T-helper 2 cell treated with Interferon-gamma antibody and Interleukin-4, amounts not matched to agents 5 μg/mL and 100 μg/mL, for 36 hours (primary cell): ENCODE measurements around the gene SLC26A6.
A peak's percentile ranks its signal among the peaks of the same experiment; 100 is the strongest.

Experiments used
- DNase-seq: peaks from one replicate; pipeline ENCODE4 v3.0.0; 2021; ENCODE audit warnings: low spot score
- H3K27ac Mint-ChIP-seq: one replicate; pipeline ENCODE4 v1.8.0; 2021; ENCODE audit warnings: mild to moderate bottlenecking, mixed read lengths
- H3K27me3 Mint-ChIP-seq: one replicate; pipeline ENCODE4 v1.8.0; 2021; ENCODE audit warnings: low read depth, mixed read lengths
- H3K36me3 Mint-ChIP-seq: one replicate; pipeline ENCODE4 v1.8.0; 2021; ENCODE audit warnings: low read depth, mixed read lengths
- H3K4me1 Mint-ChIP-seq: one replicate; pipeline ENCODE4 v1.8.0; 2021; ENCODE audit warnings: low read depth, mixed read lengths
- H3K4me3 Mint-ChIP-seq: one replicate; pipeline ENCODE4 v1.8.0; 2022; ENCODE audit warnings: mild to moderate bottlenecking, moderate library complexity, mixed read lengths
- H3K9me3 Mint-ChIP-seq: one replicate; pipeline ENCODE4 v1.8.0; 2021; ENCODE audit warnings: mixed read lengths

Gene SLC26A6

DNA sequence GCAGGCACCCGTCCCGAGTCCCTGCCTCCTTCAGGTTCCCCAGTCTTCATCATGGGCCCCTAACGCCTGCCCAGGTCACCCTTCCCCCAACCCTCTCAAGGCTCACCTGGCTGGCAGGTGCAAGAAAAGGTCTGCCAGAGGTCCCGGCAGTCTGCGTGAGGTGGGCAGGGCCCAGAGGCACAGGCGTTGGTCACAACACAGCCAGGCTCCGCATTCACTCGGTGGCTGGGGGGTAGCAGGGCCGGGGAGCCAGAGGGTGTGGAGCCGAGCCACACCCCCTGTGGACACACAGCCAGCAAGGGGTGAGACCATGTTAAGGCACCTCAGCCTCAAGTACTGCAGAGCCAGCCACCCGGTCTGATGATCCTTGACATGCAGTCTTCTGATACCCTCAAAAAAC is 16.5 kb upstream of the SLC26A6 start:
- Mint-ChIP-seq H3K4me1 (peaks cover 10% of the 10 kb centered on the region), H3K27ac (no peak overlapping the region), H3K9me3 (no peaks in the 10 kb centered on the region), H3K36me3 (peaks cover 6% of the 10 kb centered on the region), H3K27me3 (no peaks in the 10 kb centered on the region), H3K4me3 (no peak overlapping the region)
- DNase-seq = no peak

GRCh38 chr3:48650723-48651122 is 15.5 kb upstream of the SLC26A6 start:
- Mint-ChIP-seq H3K27ac (no peak overlapping the region), H3K4me1 (peaks cover 8% of the 10 kb centered on the region), H3K4me3 (no peak overlapping the region), H3K27me3 (no peaks in the 10 kb centered on the region), H3K9me3 (no peaks in the 10 kb centered on the region), H3K36me3 (peaks cover 6% of the 10 kb centered on the region)
- no peak for DNase-seq

DNA sequence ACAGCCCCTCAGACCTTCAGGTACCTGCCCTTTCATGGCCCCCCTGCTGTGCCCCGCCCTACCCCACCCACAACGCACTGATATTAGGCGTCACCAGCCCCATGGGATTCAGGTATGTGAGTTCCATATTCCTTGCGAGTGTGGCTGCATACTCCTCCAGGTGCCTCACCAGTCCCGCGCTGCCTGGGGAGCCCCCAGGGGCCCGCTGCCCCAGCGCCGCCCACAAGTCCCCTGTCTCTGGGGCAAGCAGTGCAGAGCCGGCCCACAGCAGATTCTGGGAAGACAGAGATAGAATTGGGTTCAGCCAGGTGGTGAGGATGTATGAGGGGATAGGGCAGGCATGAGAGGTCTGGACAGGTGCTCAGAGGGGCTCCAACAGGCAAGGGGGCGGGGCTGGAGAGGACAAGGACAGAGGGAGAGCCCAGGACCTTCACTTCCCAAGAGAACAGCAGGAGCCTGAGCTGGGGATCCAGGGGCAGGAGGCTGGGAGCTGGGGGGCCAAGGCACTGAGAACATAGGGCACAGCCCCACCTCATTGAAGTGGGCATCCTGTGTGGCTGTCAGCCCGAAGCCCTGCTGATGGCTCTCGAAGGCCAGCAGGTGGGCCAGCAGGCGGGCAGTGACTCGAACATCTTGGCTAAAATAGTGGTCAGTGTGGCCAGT is 13.1 kb upstream of the SLC26A6 start:
- DNase-seq = no peak
- Mint-ChIP-seq H3K4me1 (no peaks in the 10 kb centered on the region), H3K36me3 (no peaks in the 10 kb centered on the region), H3K4me3 (no peak overlapping the region), H3K27ac (no peak overlapping the region), H3K9me3 (no peaks in the 10 kb centered on the region), H3K27me3 (no peaks in the 10 kb centered on the region)

- Mint-ChIP-seq H3K4me1 (no peaks in the 10 kb centered on the region), H3K27me3 (no peaks in the 10 kb centered on the region), H3K27ac (no peak overlapping the region), H3K36me3 (no peaks in the 10 kb centered on the region), H3K9me3 (no peaks in the 10 kb centered on the region), H3K4me3 (no peak overlapping the region)
- DNase-seq = no peak
Observed at GRCh38 chr3:48647714-48648113, 12.5 kb upstream of the SLC26A6 start.

- Mint-ChIP-seq H3K36me3 (no peaks in the 10 kb centered on the region), H3K4me1 (no peaks in the 10 kb centered on the region), H3K9me3 (no peaks in the 10 kb centered on the region), H3K4me3 (no peak overlapping the region), H3K27me3 (no peaks in the 10 kb centered on the region), H3K27ac (no peak overlapping the region)
- no peak for DNase-seq
Observed at GRCh38 chr3:48644898-48645760, 9.9 kb upstream of the SLC26A6 start.

- H3K27me3 Mint-ChIP-seq = no peaks in the 10 kb centered on the region
- H3K4me3 Mint-ChIP-seq = no peak overlapping the region
- H3K4me1 Mint-ChIP-seq = no peaks in the 10 kb centered on the region
- H3K9me3 Mint-ChIP-seq = no peaks in the 10 kb centered on the region
- no peaks in the 10 kb centered on the region for H3K36me3 Mint-ChIP-seq
- H3K27ac Mint-ChIP-seq = no peak overlapping the region
- DNase-seq = no peak
Observed at GRCh38 chr3:48642605-48643004, 7.3 kb upstream of the SLC26A6 start.

- no peak overlapping the region for H3K4me3 Mint-ChIP-seq
- H3K4me1 Mint-ChIP-seq = no peaks in the 10 kb centered on the region
- no peaks in the 10 kb centered on the region for H3K27me3 Mint-ChIP-seq
Observed at GRCh38 chr3:48641396-48641795, 6.1 kb upstream of the SLC26A6 start.

DNA sequence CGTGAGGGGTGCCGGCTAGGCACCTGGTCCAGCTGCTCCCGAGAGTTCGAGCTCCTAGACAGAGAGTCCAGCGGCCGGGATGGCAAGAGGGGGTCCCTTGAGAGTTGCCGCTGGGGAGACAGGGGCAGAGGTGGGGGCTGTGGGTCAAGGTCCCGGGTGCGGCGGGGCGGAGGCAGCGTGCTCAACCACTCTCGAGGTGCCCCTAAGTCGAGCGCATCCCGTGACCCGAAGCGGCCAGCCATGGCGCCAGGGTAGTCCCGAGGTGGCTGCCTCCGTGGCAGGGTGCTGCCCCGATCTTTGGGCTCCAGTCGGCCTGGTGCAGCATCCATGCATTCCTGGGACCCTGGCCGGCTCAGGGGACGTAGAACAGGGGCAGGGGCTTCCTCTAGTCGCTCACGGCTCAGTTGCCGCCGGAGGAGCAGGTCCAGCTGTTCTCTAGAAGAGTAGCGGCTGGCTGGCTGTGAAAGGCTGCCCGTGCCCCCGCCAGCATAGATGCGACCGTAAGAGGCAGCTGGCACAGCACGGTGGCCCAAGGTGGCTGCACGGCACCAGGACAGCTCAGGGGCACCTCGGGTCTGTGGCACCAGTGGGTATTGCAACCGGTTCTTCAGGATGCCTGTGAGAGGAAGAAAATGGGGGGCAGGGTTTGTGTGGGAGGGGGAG is 4.8 kb upstream of the SLC26A6 start:
- H3K4me3 Mint-ChIP-seq = no peak overlapping the region
- H3K36me3 Mint-ChIP-seq = no peaks in the 10 kb centered on the region
- H3K4me1 Mint-ChIP-seq = peaks cover 6% of the 10 kb centered on the region
- no peak for DNase-seq
- no peak overlapping the region for H3K27ac Mint-ChIP-seq
- H3K9me3 Mint-ChIP-seq = no peaks in the 10 kb centered on the region
- no peaks in the 10 kb centered on the region for H3K27me3 Mint-ChIP-seq

More at GRCh38 chr3:48641396-48641795, 6.1 kb upstream of the SLC26A6 start:
- Mint-ChIP-seq H3K27ac (no peak overlapping the region), H3K36me3 (no peaks in the 10 kb centered on the region), H3K9me3 (no peaks in the 10 kb centered on the region)
- DNase-seq = no peak

- no peaks in the 10 kb centered on the region for H3K27me3 Mint-ChIP-seq
- DNase-seq = no peak
- peaks cover 2% of the 10 kb centered on the region for H3K36me3 Mint-ChIP-seq
- H3K9me3 Mint-ChIP-seq = no peaks in the 10 kb centered on the region
- no peak overlapping the region for H3K27ac Mint-ChIP-seq
- H3K4me1 Mint-ChIP-seq = peaks cover 14% of the 10 kb centered on the region
- H3K4me3 Mint-ChIP-seq = no peak overlapping the region
Observed at GRCh38 chr3:48637305-48637704, 2.0 kb upstream of the SLC26A6 start.

- peak overlapping the region; percentile 92 for H3K4me3 Mint-ChIP-seq
- H3K27ac Mint-ChIP-seq = peak overlapping the region; percentile 20
- no peaks in the 10 kb centered on the region for H3K27me3 Mint-ChIP-seq
- no peaks in the 10 kb centered on the region for H3K9me3 Mint-ChIP-seq
- H3K36me3 Mint-ChIP-seq = peaks cover 9% of the 10 kb centered on the region
- no peak for DNase-seq
- peaks cover 14% of the 10 kb centered on the region for H3K4me1 Mint-ChIP-seq
Observed at GRCh38 chr3:48636149-48636655, 941 bp upstream of the SLC26A6 start.

GRCh38 chr3:48634661-48635221 is 520 bp downstream of the SLC26A6 start:
- Mint-ChIP-seq H3K27me3 (no peaks in the 10 kb centered on the region), H3K4me1 (peaks cover 14% of the 10 kb centered on the region), H3K4me3 (peak overlapping the region; percentile 92), H3K36me3 (peaks cover 15% of the 10 kb centered on the region), H3K27ac (no peak overlapping the region), H3K9me3 (no peaks in the 10 kb centered on the region)
- peak; percentile 47 for DNase-seq

GRCh38 chr3:48633743-48634142 is 1.5 kb downstream of the SLC26A6 start:
- Mint-ChIP-seq H3K4me3 (peak overlapping the region; percentile 92), H3K27me3 (no peaks in the 10 kb centered on the region), H3K4me1 (peaks cover 14% of the 10 kb centered on the region), H3K36me3 (peaks cover 23% of the 10 kb centered on the region), H3K9me3 (no peaks in the 10 kb centered on the region), H3K27ac (peak overlapping the region; percentile 31)
- DNase-seq = no peak

DNA sequence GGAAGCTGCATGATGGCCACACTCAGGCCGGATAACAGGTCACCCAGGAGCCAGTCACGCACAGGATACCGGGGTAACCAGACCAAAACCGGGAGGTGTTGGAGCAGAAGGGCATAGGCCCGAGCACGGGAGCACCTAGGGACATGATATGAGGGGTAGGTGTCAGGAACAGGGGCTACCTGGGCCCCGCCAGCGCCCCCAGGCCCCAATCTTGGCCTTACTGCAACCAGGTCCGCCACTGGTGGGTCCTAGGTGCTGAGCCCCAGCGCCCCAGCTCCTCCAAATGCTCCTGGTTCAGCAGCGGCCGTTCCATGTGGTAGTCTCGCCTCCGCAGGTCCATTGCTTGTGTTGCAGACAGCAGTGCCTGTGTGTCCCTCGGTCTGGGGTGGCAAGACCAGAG is 2.0 kb downstream of the SLC26A6 start:
- no peaks in the 10 kb centered on the region for H3K9me3 Mint-ChIP-seq
- H3K27ac Mint-ChIP-seq = peak overlapping the region; percentile 31
- peaks cover 24% of the 10 kb centered on the region for H3K36me3 Mint-ChIP-seq
- DNase-seq = no peak
- H3K4me3 Mint-ChIP-seq = no peak overlapping the region
- peaks cover 14% of the 10 kb centered on the region for H3K4me1 Mint-ChIP-seq
- no peaks in the 10 kb centered on the region for H3K27me3 Mint-ChIP-seq
